Ovary (tissue), 3 donors: Measurements from ENCODE around the gene ACSL3.

Experiments used
- CTCF ChIP-seq, 3 donors: fragments of 450-650 bp in 2 of 3; fragments of 200-600 bp in 1 of 3; IDR thresholded peaks; one replicate each; pipeline versions ENCODE4 v1.5.1 to v1.8.0; 2016 to 2022; ENCODE audit warnings: antibody characterized with exemption in 3 of 3, mild to moderate bottlenecking in 1 of 3
- EP300 ChIP-seq: sonication (generic); formaldehyde crosslinking; IDR thresholded peaks from one replicate; pipeline ENCODE4 v1.6.1; 2017; ENCODE audit warnings: antibody characterized with exemption
- donor health status: DM: no; HTN: no; CAD: no.

GRCh38 chr2:222992137-222992536 is 131.3 kb downstream of the ACSL3 start:
- TF ChIP-seq CTCF (IDR thresholded peaks at IDR 0.05), result no peak
- no peak for TF ChIP-seq EP300
